ENCODE data around the gene AUTS2.

GRCh38 chr7:69575651-69576050, 22.6 kb upstream of the AUTS2 start:
- TF ChIP-seq CTCF (IDR thresholded peaks at IDR 0.05) (no peak), POLR2AphosphoS5 (IDR thresholded peaks at IDR 0.05; ENCODE audit: insufficient read depth in 1 of 2, low read depth in 1 of 2) (no peak)

Measured in vagina (tissue), 2 donors.